HUES6 (cell line): ENCODE data around the gene OSBPL10.

Experiments used
- H3K27ac ChIP-seq: 2 replicates; pipeline ENCODE4 v1.7.0; 2013; ENCODE audit warnings: low read depth, mild to moderate bottlenecking, low read length, inconsistent platforms
- H3K27me3 ChIP-seq: 2 replicates; pipeline ENCODE4 v1.6.1; 2013; ENCODE audit warnings: low read length; ENCODE audit not compliant: control insufficient read depth, insufficient read depth
- H3K36me3 ChIP-seq: 2 replicates; pipeline ENCODE4 v1.6.1; 2013; ENCODE audit warnings: low read length; ENCODE audit not compliant: control insufficient read depth, insufficient read depth
- H3K4me1 ChIP-seq: 2 replicates; pipeline ENCODE4 v1.6.1; 2013; ENCODE audit warnings: low read length; ENCODE audit not compliant: control insufficient read depth, insufficient read depth
- H3K4me3 ChIP-seq: 2 replicates; pipeline ENCODE4 v1.5.1; 2013; ENCODE audit warnings: low read depth, low read length
- H3K9ac ChIP-seq: one replicate; pipeline ENCODE4 v1.6.1; 2013; ENCODE audit warnings: mild to moderate bottlenecking, low read length
- H3K9me3 ChIP-seq: 2 replicates; pipeline ENCODE4 v1.6.1; 2013; ENCODE audit warnings: low read depth, low read length; ENCODE audit not compliant: control insufficient read depth, insufficient read depth

Gene OSBPL10

GRCh38 chr3:31945738-31946052 lies 35.4 kb downstream of the OSBPL10 start:
- H3K4me1 ChIP-seq: peaks cover 39% of the 10 kb centered on the region
- H3K4me3 ChIP-seq: no peak overlapping the region
- no peaks in the 10 kb centered on the region for H3K27me3 ChIP-seq
- H3K36me3 ChIP-seq: no peaks in the 10 kb centered on the region
- H3K9me3 ChIP-seq: peaks cover 4% of the 10 kb centered on the region; the same call in 1 of the 2 replicates
- no peak overlapping the region for H3K27ac ChIP-seq
- H3K9ac ChIP-seq: no peak overlapping the region

GRCh38 chr3:31943041-31943440 lies 38.0 kb downstream of the OSBPL10 start:
- H3K4me3 ChIP-seq: no peak overlapping the region
- H3K9ac ChIP-seq: no peak overlapping the region
- no peaks in the 10 kb centered on the region for H3K27me3 ChIP-seq
- H3K36me3 ChIP-seq: no peaks in the 10 kb centered on the region
- no peaks in the 10 kb centered on the region for H3K9me3 ChIP-seq
- H3K4me1 ChIP-seq: peaks cover 35% of the 10 kb centered on the region
- H3K27ac ChIP-seq: no peak overlapping the region

DNA sequence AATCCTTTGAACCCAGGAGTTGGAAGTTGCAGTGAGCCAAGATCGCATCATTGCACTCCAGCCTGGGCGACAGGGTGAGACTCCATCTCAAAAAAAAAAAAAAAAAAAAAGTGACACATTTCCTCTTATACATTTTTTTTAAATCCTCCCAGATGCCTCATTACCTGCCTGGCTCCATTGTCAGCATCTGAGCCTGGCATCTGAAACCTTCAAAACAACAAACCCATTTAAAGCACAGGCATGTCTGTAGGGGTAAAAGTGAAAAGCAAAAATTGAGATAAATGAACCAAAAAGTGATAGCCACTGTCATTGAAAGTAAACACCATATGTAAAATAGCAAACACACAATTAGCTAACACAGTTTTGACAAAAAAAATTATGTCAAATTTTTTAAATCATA lies 38.6 kb downstream of the OSBPL10 start:
- Histone ChIP-seq H3K4me3 (no peak overlapping the region), H3K27me3 (no peaks in the 10 kb centered on the region), H3K36me3 (no peaks in the 10 kb centered on the region), H3K4me1 (peaks cover 29% of the 10 kb centered on the region), H3K9me3 (no peaks in the 10 kb centered on the region), H3K27ac (no peak overlapping the region), H3K9ac (no peak overlapping the region)

GRCh38 chr3:31937225-31937624 lies 43.8 kb downstream of the OSBPL10 start:
- Histone ChIP-seq H3K9me3 (no peaks in the 10 kb centered on the region), H3K9ac (no peak overlapping the region), H3K4me1 (peaks cover 31% of the 10 kb centered on the region), H3K27me3 (no peaks in the 10 kb centered on the region), H3K27ac (no peak overlapping the region), H3K4me3 (no peak overlapping the region), H3K36me3 (no peaks in the 10 kb centered on the region)

DNA sequence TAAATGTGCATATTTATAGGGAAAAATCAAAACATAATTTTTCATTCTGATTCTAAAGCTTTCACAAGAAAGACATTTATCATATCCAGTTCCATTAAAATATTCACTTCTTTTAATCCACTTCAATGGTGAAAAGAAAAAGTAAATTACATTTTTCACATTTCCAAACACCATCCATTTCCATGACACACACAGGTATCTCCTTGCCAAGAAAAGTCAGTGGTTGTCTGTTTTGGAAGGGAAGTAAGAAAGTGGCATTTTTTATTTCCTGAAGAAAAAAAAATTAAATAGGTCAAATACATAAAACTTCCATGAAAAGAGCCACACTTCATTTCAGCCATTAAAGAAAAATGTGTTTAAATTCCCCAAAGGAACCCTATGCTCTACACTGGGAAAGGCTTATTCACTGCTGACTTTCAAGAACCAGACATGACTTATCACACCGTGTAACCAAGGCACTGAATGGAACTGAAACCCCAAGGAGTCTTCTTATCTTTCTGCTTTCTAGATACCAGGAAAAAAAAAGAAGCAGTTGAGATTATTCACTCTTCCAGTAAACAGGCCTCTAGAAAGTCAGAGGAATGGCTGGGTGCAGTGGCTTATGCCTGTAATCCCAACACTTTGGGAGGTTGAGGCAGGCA lies 44.5 kb downstream of the OSBPL10 start:
- peaks cover 24% of the 10 kb centered on the region for H3K4me1 ChIP-seq
- H3K4me3 ChIP-seq: no peak overlapping the region
- H3K9me3 ChIP-seq: no peaks in the 10 kb centered on the region
- no peak overlapping the region for H3K27ac ChIP-seq
- no peaks in the 10 kb centered on the region for H3K27me3 ChIP-seq
- H3K36me3 ChIP-seq: no peaks in the 10 kb centered on the region
- no peak overlapping the region for H3K9ac ChIP-seq

DNA sequence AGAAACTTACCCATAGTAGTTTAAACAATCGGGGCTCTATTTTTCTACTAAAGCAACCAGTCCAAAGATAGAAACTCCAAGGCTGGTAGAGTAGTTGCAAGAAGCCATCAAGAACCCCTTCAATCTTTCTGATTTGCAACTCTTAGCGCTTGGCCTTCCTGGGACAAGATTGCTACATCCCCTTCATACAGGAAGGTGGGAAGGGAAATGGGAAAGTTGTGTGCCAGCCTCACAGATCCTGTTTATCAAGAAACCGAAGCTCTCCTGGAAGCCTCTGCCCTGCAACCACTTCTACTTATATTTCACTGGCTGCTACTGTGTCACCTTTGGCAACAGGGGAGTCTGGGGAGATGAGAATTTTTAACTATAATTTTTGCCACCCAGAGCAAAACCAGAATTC lies 46.2 kb downstream of the OSBPL10 start:
- Histone ChIP-seq H3K27me3 (no peaks in the 10 kb centered on the region), H3K36me3 (no peaks in the 10 kb centered on the region), H3K9me3 (no peaks in the 10 kb centered on the region), H3K27ac (no peak overlapping the region), H3K4me3 (no peak overlapping the region), H3K4me1 (peaks cover 21% of the 10 kb centered on the region), H3K9ac (no peak overlapping the region)

- no peaks in the 10 kb centered on the region for H3K27me3 ChIP-seq
- H3K4me3 ChIP-seq: no peak overlapping the region
- no peaks in the 10 kb centered on the region for H3K36me3 ChIP-seq
- H3K9me3 ChIP-seq: no peaks in the 10 kb centered on the region
- H3K27ac ChIP-seq: no peak overlapping the region
- peaks cover 21% of the 10 kb centered on the region for H3K4me1 ChIP-seq
- H3K9ac ChIP-seq: no peak overlapping the region
Measured at GRCh38 chr3:31934018-31934417, 47.0 kb downstream of the OSBPL10 start.

DNA sequence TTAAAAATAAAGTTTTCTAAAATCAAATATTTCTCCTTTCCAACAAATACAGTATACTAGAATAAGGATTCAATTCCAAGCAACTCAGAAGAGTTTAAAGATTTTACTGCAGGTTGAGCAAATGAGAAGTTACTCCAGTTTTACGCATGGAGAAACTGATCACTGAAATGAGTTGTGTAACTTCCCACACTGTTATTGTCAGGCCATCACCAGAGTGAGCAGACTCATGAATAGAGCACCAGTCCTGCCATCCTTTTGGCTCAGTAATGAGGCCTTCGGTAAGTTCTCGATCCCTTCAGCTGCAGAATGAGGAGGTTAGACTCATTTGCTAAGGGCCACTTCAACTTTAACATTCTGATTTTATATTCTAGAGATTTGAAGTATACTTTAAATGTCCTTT lies 48.1 kb downstream of the OSBPL10 start:
- no peaks in the 10 kb centered on the region for H3K27me3 ChIP-seq
- no peak overlapping the region for H3K4me3 ChIP-seq
- no peak overlapping the region for H3K9ac ChIP-seq
- H3K27ac ChIP-seq: no peak overlapping the region
- H3K36me3 ChIP-seq: no peaks in the 10 kb centered on the region
- H3K4me1 ChIP-seq: peaks cover 22% of the 10 kb centered on the region
- H3K9me3 ChIP-seq: no peaks in the 10 kb centered on the region

DNA sequence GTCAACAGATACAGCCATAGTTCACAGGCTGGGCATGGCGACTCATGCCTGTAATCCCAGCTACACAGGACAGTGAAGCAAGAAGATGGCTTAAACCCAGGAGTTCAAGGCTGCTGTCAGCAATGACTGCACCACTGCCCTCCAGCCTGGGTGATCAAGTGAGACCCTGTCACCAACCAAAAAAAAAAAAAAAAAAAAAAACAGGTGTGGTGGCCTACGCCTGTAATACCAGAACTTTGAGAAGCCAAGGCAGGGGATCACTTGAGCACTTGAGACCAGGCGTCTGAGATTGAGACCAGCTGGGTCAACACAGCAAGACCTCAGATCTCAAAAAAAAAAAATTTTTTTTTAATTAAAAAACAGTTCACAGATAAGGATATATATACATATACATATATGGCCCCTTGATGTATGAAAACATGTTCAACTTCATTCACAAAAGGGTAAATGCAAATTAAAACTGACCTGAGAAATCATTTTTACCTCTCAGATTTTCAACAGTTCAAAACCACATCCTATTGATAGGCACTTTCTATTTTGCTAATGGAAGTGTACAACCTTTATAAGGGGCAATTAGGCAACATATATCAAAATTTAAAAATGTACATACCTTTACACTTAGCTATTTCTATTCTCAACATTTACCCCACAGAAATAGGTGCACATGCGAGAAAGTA lies 51.1 kb downstream of the OSBPL10 start:
- no peaks in the 10 kb centered on the region for H3K27me3 ChIP-seq
- no peak overlapping the region for H3K27ac ChIP-seq
- H3K4me1 ChIP-seq: peaks cover 26% of the 10 kb centered on the region
- no peaks in the 10 kb centered on the region for H3K36me3 ChIP-seq
- H3K9ac ChIP-seq: no peak overlapping the region
- no peak overlapping the region for H3K4me3 ChIP-seq
- no peaks in the 10 kb centered on the region for H3K9me3 ChIP-seq

DNA sequence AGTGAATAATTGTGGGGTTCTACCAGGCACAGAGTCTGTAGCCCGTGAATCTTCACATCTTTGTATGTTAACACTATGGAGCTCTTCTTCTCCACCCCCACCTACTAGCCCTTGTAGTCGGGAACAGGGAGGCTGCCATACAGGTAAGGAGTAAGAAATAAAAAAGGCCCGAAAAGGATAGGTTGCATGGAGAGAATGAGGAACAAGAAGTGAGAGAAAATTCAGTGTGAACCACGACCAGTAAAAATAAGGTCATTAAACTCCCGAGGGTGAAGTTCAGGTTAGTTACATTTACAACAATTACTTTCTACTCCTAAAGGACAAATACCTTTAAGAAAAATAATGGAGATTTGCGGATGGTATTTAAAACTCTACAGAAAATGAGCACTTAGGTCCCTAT lies 53.3 kb downstream of the OSBPL10 start:
- H3K4me1 ChIP-seq: peaks cover 18% of the 10 kb centered on the region
- H3K9ac ChIP-seq: no peak overlapping the region
- H3K9me3 ChIP-seq: no peaks in the 10 kb centered on the region
- H3K27ac ChIP-seq: no peak overlapping the region
- H3K36me3 ChIP-seq: no peaks in the 10 kb centered on the region
- H3K4me3 ChIP-seq: no peak overlapping the region
- no peaks in the 10 kb centered on the region for H3K27me3 ChIP-seq

DNA sequence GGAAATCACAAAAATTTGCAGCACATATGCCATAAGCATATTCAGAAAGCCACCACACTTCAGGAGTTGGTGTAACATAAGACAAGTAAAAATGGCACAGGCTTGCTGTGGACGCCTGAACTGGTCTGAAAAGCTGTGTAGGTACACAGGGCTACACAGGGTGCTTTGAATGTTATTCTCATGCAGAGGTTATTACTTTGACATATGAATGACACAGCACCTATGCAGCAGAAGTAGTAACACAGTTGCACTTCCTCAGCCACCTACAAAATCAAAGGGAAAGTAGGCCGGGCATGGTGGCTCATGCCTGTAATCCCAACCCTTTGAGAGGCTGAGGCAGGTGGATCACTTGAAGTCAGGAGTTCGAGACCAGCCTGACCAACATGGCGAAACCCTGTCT lies 54.5 kb downstream of the OSBPL10 start:
- H3K4me1 ChIP-seq: peaks cover 20% of the 10 kb centered on the region
- no peak overlapping the region for H3K27ac ChIP-seq
- H3K9me3 ChIP-seq: no peaks in the 10 kb centered on the region
- H3K9ac ChIP-seq: no peak overlapping the region
- no peak overlapping the region for H3K4me3 ChIP-seq
- no peaks in the 10 kb centered on the region for H3K36me3 ChIP-seq
- H3K27me3 ChIP-seq: no peaks in the 10 kb centered on the region
